HepG2 (cell line): ENCODE results near the gene ACACA. TPM values are rescaled to one million over a fixed set of nuclear protein-coding genes. Genes with fewer than 3 reads are reported as not detected.

Source experiments
- ATAC-seq: fragments of 200-7000 bp; cut with Tn5 transposase; 3 replicates; pipeline ENCODE4 v1.9.1; 2020; ENCODE audit warnings: mild to moderate bottlenecking, moderate library complexity
- BruUV-seq: library from RNA; stranded (reverse); fragments of 400-500 nt; replicated peaks from 2 replicates; lab custom pipeline; 2021; lab: Mats Ljungman, UMichigan
- CTCF ChIA-PET: fragments of 300-600 bp; formaldehyde crosslinking; extraction: SDS; loops from one replicate; lab custom pipeline; 2021; ENCODE audit warnings: low total read pairs, inconsistent platforms, low intra/inter-chr PET ratio; lab: Yijun Ruan, JAX
- POLR2A ChIA-PET: fragments of 350-600 bp; sonication (Branson Sonifier 250); formaldehyde crosslinking; loops from one replicate; lab custom pipeline; 2020; ENCODE audit warnings: antibody characterized with exemption, inconsistent platforms; lab: Yijun Ruan, JAX
- DNase-seq: peaks from one replicate; pipeline ENCODE4 v3.0.0-alpha.2; 2015; ENCODE audit warnings: low spot score
- FAIRE-seq: peaks from 3 replicates; lab custom pipeline; 2011; peaks lifted over from hg19 to GRCh38; lab: Jason Lieb, UNC
- H2AFZ ChIP-seq: one replicate; pipeline ENCODE4 v1.6.1; 2011; ENCODE audit warnings: low read length, inconsistent platforms
- H3K27ac ChIP-seq: fragments of 300-600 bp; 3 replicates; pipeline ENCODE4 v1.8.0; 2011; ENCODE audit warnings: mixed run types, mild to moderate bottlenecking, mixed read lengths, low read length, inconsistent platforms; ENCODE audit not compliant: insufficient read depth; ENCODE audit errors: extremely low read length
- H3K27me3 ChIP-seq, 2 experiments: fragments of 200-600 bp in 1 of 2; 2 replicates in 1 of 2; 3 replicates in 1 of 2; pipeline versions ENCODE4 v1.6.0 to v1.8.0; 2011; ENCODE audit warnings: low read length in 2 of 2, mild to moderate bottlenecking in 2 of 2, moderate library complexity in 2 of 2, inconsistent platforms in 1 of 2; ENCODE audit not compliant: insufficient read depth in 2 of 2, control insufficient read depth in 1 of 2
- H3K36me3 ChIP-seq, 2 experiments: fragments of 200-600 bp in 1 of 2; replicated peaks in 1 of 2; 2 replicates in 1 of 2; 3 replicates in 1 of 2; pipeline versions ENCODE4 v1.5.1 to v1.8.0; 2011; ENCODE audit warnings: low read length in 2 of 2, inconsistent platforms in 1 of 2; ENCODE audit not compliant: insufficient read depth in 2 of 2, control insufficient read depth in 1 of 2
- H3K4me1 ChIP-seq: 2 replicates; pipeline ENCODE4 v1.5.1; 2012; ENCODE audit warnings: low read length, inconsistent platforms; ENCODE audit not compliant: insufficient read depth
- H3K4me2 ChIP-seq: 2 replicates; pipeline ENCODE4 v1.6.0; 2011; ENCODE audit warnings: low read depth, low read length, inconsistent platforms
- H3K4me3 ChIP-seq, 3 experiments: fragments of 200-600 bp in 1 of 3; sonication (generic), shearing (Covaris generic) in 1 of 3; replicated peaks in 1 of 3; 2 replicates each; pipeline ENCODE4 v1.5.1; 2011 to 2016; ENCODE audit warnings: low read length in 3 of 3, inconsistent platforms in 2 of 3, low read depth in 2 of 3, mild to moderate bottlenecking in 2 of 3, control low read depth in 1 of 3, mixed read lengths in 1 of 3; ENCODE audit not compliant: insufficient read depth in 1 of 3
- H3K79me2 ChIP-seq: one replicate; pipeline ENCODE4 v1.6.1; 2011; ENCODE audit warnings: low read length, inconsistent platforms; ENCODE audit not compliant: insufficient read depth
- H3K9ac ChIP-seq: 2 replicates; pipeline ENCODE4 v1.6.0; 2011; ENCODE audit warnings: mild to moderate bottlenecking, low read depth, low read length, inconsistent platforms; ENCODE audit not compliant: insufficient read depth
- H3K9me3 ChIP-seq: 2 replicates; pipeline ENCODE4 v1.5.1; 2012; ENCODE audit warnings: mild to moderate bottlenecking, low read length
- H4K20me1 ChIP-seq: 2 replicates; pipeline ENCODE4 v1.6.0; 2011; ENCODE audit warnings: inconsistent platforms, mild to moderate bottlenecking, low read length, moderate library complexity; ENCODE audit not compliant: insufficient read depth
- ARNT ChIP-seq: fragments of 450-650 bp; IDR thresholded peaks from 2 replicates; pipeline ENCODE4 v1.6.1; 2017
- HDAC1 ChIP-seq: sonication (generic); formaldehyde crosslinking; IDR thresholded peaks from 2 replicates; pipeline ENCODE4 v1.5.1; 2020; ENCODE audit warnings: mild to moderate bottlenecking, missing genetic modification reagents
- KAT2B ChIP-seq: fragments of 150-350 bp; IDR thresholded peaks from 2 replicates; pipeline ENCODE4 v1.6.1; 2014; ENCODE audit warnings: low read depth, low read length, borderline replicate concordance
- MEIS1 ChIP-seq: sonication (generic); formaldehyde crosslinking; IDR thresholded peaks from 2 replicates; pipeline ENCODE4 v1.9.0; 2021; ENCODE audit warnings: mild to moderate bottlenecking, missing genetic modification reagents, moderate library complexity, borderline replicate concordance
- NFE2L1 ChIP-seq: sonication (generic); formaldehyde crosslinking; IDR thresholded peaks from 2 replicates; pipeline ENCODE4 v1.4.0; 2020; ENCODE audit warnings: missing genetic modification reagents, mild to moderate bottlenecking, borderline replicate concordance
- PHB2 ChIP-seq: fragments of 450-650 bp; IDR thresholded peaks from 2 replicates; pipeline ENCODE4 v1.6.1; 2018; ENCODE audit not compliant: partially characterized antibody
- SATB2 ChIP-seq: sonication (generic); formaldehyde crosslinking; IDR thresholded peaks from 2 replicates; pipeline ENCODE4 v1.5.0; 2020; ENCODE audit warnings: missing genetic modification reagents
- SNAI1 ChIP-seq: sonication (generic); formaldehyde crosslinking; IDR thresholded peaks from 2 replicates; pipeline ENCODE4 v1.5.0; 2020; ENCODE audit warnings: mild to moderate bottlenecking, missing genetic modification reagents, borderline replicate concordance
- TBX3 ChIP-seq: fragments of 450-650 bp; IDR thresholded peaks from 2 replicates; pipeline ENCODE4 v1.6.1; 2017; ENCODE audit warnings: antibody characterized with exemption, mild to moderate bottlenecking, inconsistent platforms, borderline replicate concordance
- TMF1 ChIP-seq: sonication (generic); formaldehyde crosslinking; IDR thresholded peaks from 2 replicates; pipeline ENCODE4 v1.8.1; 2022; ENCODE audit warnings: low read depth, missing genetic modification reagents
- ZBTB43 ChIP-seq: sonication (generic); formaldehyde crosslinking; conservative IDR thresholded peaks from 2 replicates; pipeline ENCODE4 v1.4.0; 2020; ENCODE audit warnings: missing genetic modification reagents
- ZBTB8A ChIP-seq: sonication (generic); formaldehyde crosslinking; IDR thresholded peaks from 2 replicates; pipeline ENCODE4 v1.4.0; 2020; ENCODE audit warnings: mild to moderate bottlenecking, low read depth, missing genetic modification reagents, borderline replicate concordance
- ZMAT5 ChIP-seq: sonication (generic); formaldehyde crosslinking; IDR thresholded peaks from 2 replicates; pipeline ENCODE4 v1.5.0; 2020; ENCODE audit warnings: mild to moderate bottlenecking, low read depth, missing genetic modification reagents, borderline replicate concordance
- ZNF333 ChIP-seq: sonication (generic); formaldehyde crosslinking; IDR thresholded peaks from 2 replicates; pipeline ENCODE4 v1.4.0; 2020; ENCODE audit warnings: mild to moderate bottlenecking, missing genetic modification reagents, borderline replicate concordance
- WGBS: methylation state at CpG from one replicate; pipeline ENCODE4 v1.1.6; 2017; ENCODE audit warnings: low lambda C conversion rate; 5-methylcytosine and 5-hydroxymethylcytosine counted together
- in situ Hi-C: cut with HindIII; loops from 2 replicates; pipeline ENCODE4 v1.10.0; 2017; ENCODE audit warnings: low pct_unique_long_range_greater_than_20kb; ENCODE audit not compliant: extremely low pct_ligation_motif_present
- intact Hi-C: fragments of 100-400 bp; cut with micrococcal nuclease; formaldehyde crosslinking; loops from one replicate; pipeline ENCODE4 v1.10.0; 2022; ENCODE audit not compliant: unreplicated experiment
- polyA plus RNA-seq, 8 experiments: library from polyadenylated mRNA; depleted of rRNA in 3 of 8; stranded (reverse) in 7 of 8; unstranded in 1 of 8; fragments of >200 nt; fragmentation: Illumina TruSeq in 4 of 8; extraction: Trizol in 4 of 8; gene quantifications; 2 replicates each; pipeline versions ENCODE4 v1.2.1 to v1.2.3, GENCODE V29; 2011 to 2016; ENCODE audit warnings: low read depth in 4 of 8, missing spikeins in 1 of 8, mixed read lengths in 1 of 8; ENCODE audit not compliant: insufficient read depth in 1 of 8
- total RNA-seq, 5 experiments: library from RNA; depleted of rRNA; stranded (reverse); fragments of >200 nt; fragmentation: Illumina TruSeq; extraction: Trizol; gene quantifications; 2 replicates each; pipeline ENCODE4 v1.2.3, GENCODE V29; 2016; ENCODE audit warnings: low read depth in 1 of 5
- TF ChIP-seq, protein P1 (sequence below), 2 experiments: IDR thresholded peaks; 2 replicates each; pipeline ENCODE4 v1.6.1; 2011 to 2012; ENCODE audit warnings: low read length in 2 of 2, borderline replicate concordance in 1 of 2, low read depth in 1 of 2, mild to moderate bottlenecking in 1 of 2, moderate library complexity in 1 of 2

ACACA gene
- total and polyA plus RNA-seq, 2 of the 13 experiments (the other 11 are each of a cell fraction or from before 2014, with no cell fraction given), result 39.2 to 47.2 TPM

DNA sequence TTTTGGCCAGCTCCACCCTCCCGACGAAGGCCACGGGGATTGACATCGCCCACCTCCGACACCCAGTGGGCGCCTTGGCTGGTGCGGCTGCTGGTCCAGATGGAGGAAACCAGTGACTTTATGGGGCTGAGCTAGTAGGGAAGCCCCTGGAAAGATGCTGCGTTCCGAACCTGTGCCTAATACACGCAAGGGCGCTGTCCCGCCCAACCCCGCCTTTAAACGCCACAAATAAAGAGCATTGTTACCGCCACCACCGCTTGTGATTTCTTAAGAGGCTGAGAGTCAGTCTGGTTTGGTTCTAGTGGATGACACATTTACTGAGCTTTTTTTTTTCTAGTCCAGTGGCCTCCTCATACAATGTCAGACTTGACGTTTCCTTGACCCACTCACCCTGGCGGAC, 350.0 kb downstream of the ACACA start:
- no peak overlapping the region for H3K4me2 ChIP-seq
- H3K27ac ChIP-seq, result no peak overlapping the region
- no peak overlapping the region for H3K4me3 ChIP-seq
- DNase-seq (no peak), FAIRE-seq (no peak), ATAC-seq (no peak)
- no peak for TF ChIP-seq KAT2B
- no peak for TF ChIP-seq HDAC1
- TF ChIP-seq SATB2 (CRISPR knock-in tag), result no peak
- no peak for TF ChIP-seq SNAI1 (CRISPR knock-in tag)
- no peak for TF ChIP-seq NFE2L1 (CRISPR knock-in tag)
- TF ChIP-seq ZMAT5 (CRISPR knock-in tag), result no peak
- TF ChIP-seq MEIS1 (CRISPR knock-in tag), result no peak
- in situ Hi-C loops (no loop called here), intact Hi-C loops (no loop called here)
- peaks cover 5 to 30% of the 10 kb centered on the region in 2 experiments for H3K36me3 ChIP-seq
- ChIA-PET POLR2A (no interaction called here), CTCF (no interaction called here)
- no peaks in the 10 kb centered on the region for H3K9me3 ChIP-seq
- 98% methylated on average over 18 of the region's 18 CpGs for WGBS
- H3K79me2 ChIP-seq, result no peaks in the 10 kb centered on the region
- H2AFZ ChIP-seq, result no peak overlapping the region
- peaks cover 29% of the 10 kb centered on the region for H3K4me1 ChIP-seq
- no peaks in the 10 kb centered on the region for H3K27me3 ChIP-seq
- no peak overlapping the region for H3K9ac ChIP-seq
- H4K20me1 ChIP-seq, result no peaks in the 10 kb centered on the region
- BruUV-seq, result no TSS peak

DNA sequence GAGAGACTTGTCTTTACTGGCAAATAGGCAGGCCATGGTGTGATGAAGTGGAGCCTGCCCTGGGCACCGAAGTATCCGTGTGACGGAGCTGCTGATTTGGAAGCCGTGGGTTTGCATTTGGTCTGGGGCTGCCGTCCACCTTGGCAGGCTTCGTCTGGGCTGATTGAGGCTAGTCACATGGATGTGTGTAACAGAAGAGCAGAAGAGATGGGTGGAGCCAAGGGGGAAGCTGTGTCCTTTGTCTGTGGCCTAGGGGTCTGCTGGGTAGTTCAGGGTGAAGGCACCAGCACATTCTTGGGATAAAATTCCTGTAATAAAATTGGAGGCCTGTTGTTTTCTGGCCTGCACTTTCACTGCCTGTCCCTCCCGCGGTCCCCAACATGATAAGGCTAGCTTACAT, 351.7 kb downstream of the ACACA start:
- Histone ChIP-seq H3K4me1 (peaks cover 26% of the 10 kb centered on the region), H3K4me3 (no peak overlapping the region), H3K9ac (no peak overlapping the region), H3K9me3 (no peaks in the 10 kb centered on the region), H3K79me2 (no peaks in the 10 kb centered on the region), H3K27me3 (no peaks in the 10 kb centered on the region), H2AFZ (no peak overlapping the region), H3K36me3 (peaks cover 6 to 37% of the 10 kb centered on the region in 2 experiments), H4K20me1 (no peaks in the 10 kb centered on the region), H3K27ac (no peak overlapping the region), H3K4me2 (no peak overlapping the region)
- WGBS, result 98% methylated on average over 7 of the region's 8 CpGs
- no TSS peak for BruUV-seq
- DNase-seq (no peak), ATAC-seq (no peak), FAIRE-seq (no peak)
- CTCF ChIA-PET, result no interaction called here
- in situ Hi-C loops (no loop called here), intact Hi-C loops (no loop called here)
- POLR2A ChIA-PET, result no interaction called here
- no peak for TF ChIP-seq TBX3
- no peak for TF ChIP-seq TMF1 (CRISPR knock-in tag)
- no peak for TF ChIP-seq ZBTB43
- TF ChIP-seq, protein P1, sequence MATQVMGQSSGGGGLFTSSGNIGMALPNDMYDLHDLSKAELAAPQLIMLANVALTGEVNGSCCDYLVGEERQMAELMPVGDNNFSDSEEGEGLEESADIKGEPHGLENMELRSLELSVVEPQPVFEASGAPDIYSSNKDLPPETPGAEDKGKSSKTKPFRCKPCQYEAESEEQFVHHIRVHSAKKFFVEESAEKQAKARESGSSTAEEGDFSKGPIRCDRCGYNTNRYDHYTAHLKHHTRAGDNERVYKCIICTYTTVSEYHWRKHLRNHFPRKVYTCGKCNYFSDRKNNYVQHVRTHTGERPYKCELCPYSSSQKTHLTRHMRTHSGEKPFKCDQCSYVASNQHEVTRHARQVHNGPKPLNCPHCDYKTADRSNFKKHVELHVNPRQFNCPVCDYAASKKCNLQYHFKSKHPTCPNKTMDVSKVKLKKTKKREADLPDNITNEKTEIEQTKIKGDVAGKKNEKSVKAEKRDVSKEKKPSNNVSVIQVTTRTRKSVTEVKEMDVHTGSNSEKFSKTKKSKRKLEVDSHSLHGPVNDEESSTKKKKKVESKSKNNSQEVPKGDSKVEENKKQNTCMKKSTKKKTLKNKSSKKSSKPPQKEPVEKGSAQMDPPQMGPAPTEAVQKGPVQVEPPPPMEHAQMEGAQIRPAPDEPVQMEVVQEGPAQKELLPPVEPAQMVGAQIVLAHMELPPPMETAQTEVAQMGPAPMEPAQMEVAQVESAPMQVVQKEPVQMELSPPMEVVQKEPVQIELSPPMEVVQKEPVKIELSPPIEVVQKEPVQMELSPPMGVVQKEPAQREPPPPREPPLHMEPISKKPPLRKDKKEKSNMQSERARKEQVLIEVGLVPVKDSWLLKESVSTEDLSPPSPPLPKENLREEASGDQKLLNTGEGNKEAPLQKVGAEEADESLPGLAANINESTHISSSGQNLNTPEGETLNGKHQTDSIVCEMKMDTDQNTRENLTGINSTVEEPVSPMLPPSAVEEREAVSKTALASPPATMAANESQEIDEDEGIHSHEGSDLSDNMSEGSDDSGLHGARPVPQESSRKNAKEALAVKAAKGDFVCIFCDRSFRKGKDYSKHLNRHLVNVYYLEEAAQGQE (IDR thresholded peaks at IDR 0.05; ENCODE audit: borderline replicate concordance in 1 of 2, low read depth in 1 of 2, low read length in 2 of 2), result no peak
- TF ChIP-seq ARNT, result no peak
- TF ChIP-seq ZBTB8A (CRISPR knock-in tag), result no peak
- TF ChIP-seq PHB2, result no peak
- no peak for TF ChIP-seq HDAC1
- TF ChIP-seq ZNF333 (CRISPR knock-in tag), result no peak
